Heart left ventricle (tissue), 16 donors: ENCODE measurements around the gene MRPL14. TPM values are rescaled to one million over a fixed set of nuclear protein-coding genes. Genes with fewer than 3 reads are reported as not detected.

Experiments used
- ATAC-seq, 4 donors: fragments of 200-7000 bp; cut with Tn5 transposase; one replicate each; pipeline ENCODE4 v1.9.1; 2020 to 2022; ENCODE audit warnings: moderate library complexity in 4 of 4, mild to moderate bottlenecking in 3 of 4, moderate number of reproducible peaks in 1 of 4
- DNase-seq, 5 donors: peaks; one replicate each; pipeline ENCODE4 v3.0.0-alpha.2; 2020
- H3K27ac ChIP-seq, 12 donors: fragments of 200-600 bp; sonication (generic) in 4 of 12; one replicate each; pipeline versions ENCODE4 v1.5.0 to v1.8.0; 2016 to 2022; ENCODE audit warnings: mild to moderate bottlenecking in 2 of 12
- H3K27me3 ChIP-seq, 9 donors: fragments of 200-600 bp; sonication (generic) in 2 of 9; one replicate each; pipeline versions ENCODE4 v1.5.1 to v1.8.0; 2016 to 2022; ENCODE audit warnings: mild to moderate bottlenecking in 3 of 9
- H3K36me3 ChIP-seq, 9 donors: fragments of 200-600 bp; sonication (generic) in 2 of 9; one replicate each; pipeline versions ENCODE4 v1.5.0 to v1.8.0; 2018 to 2022; ENCODE audit warnings: mild to moderate bottlenecking in 2 of 9
- H3K4me1 ChIP-seq, 12 donors: fragments of 200-600 bp; sonication (generic) in 4 of 12; one replicate each; pipeline versions ENCODE4 v1.5.0 to v1.8.0; 2016 to 2022; ENCODE audit warnings: mild to moderate bottlenecking in 3 of 12
- H3K4me3 ChIP-seq, 12 donors: fragments of 200-600 bp; sonication (generic) in 4 of 12; one replicate each; pipeline versions ENCODE4 v1.5.0 to v1.8.0; 2017 to 2022; ENCODE audit warnings: mild to moderate bottlenecking in 9 of 12, moderate library complexity in 4 of 12
- H3K9me3 ChIP-seq, 12 donors: fragments of 200-600 bp; sonication (generic) in 4 of 12; one replicate each; pipeline versions ENCODE4 v1.5.0 to v1.8.0; 2016 to 2022; ENCODE audit warnings: mild to moderate bottlenecking in 1 of 12
- CTCF ChIP-seq, 12 donors: fragments of 200-600 bp; sonication (generic) in 4 of 12; IDR thresholded peaks; one replicate each; pipeline versions ENCODE4 v1.5.0 to v1.8.0; 2018 to 2022; ENCODE audit warnings: antibody characterized with exemption in 12 of 12, mild to moderate bottlenecking in 5 of 12
- POLR2A ChIP-seq, 2 donors: fragments of 450-650 bp; IDR thresholded peaks; one replicate each; pipeline ENCODE4 v1.6.1; 2017; ENCODE audit warnings: antibody characterized with exemption in 2 of 2, mild to moderate bottlenecking in 2 of 2, moderate library complexity in 2 of 2
- WGBS, 4 donors: extraction: QIAGEN DNeasy Blood & Tissue Kit in 2 of 4; methylation state at CpG; one replicate each; pipeline versions ENCODE4 v1.1.5 to v1.1.7; 2013 to 2018; 5-methylcytosine and 5-hydroxymethylcytosine counted together
- intact Hi-C, 10 donors: fragments of 100-400 bp; cut with DNase I; formaldehyde crosslinking; loops; one replicate each; pipeline versions ENCODE4 v1.11.1 to v1.14.2; 2022
- polyA plus RNA-seq, 2 donors: library from polyadenylated mRNA; stranded (reverse); fragments of 200-250 nt; gene quantifications; one replicate each; pipeline ENCODE4 v1.2.3, GENCODE V29; 2013
- total RNA-seq, 9 donors: library from RNA; depleted of rRNA in 2 of 9; stranded (reverse); fragments of >200 nt in 2 of 9; fragmentation: NEBNext Ultra II Directional in 3 of 9; extraction: Animal tissue kit (Norgen Biotek cat#: 25700) in 3 of 9; gene quantifications; one replicate each; pipeline versions ENCODE4 v1.1.0 to v1.2.4, GENCODE V29; 2016 to 2023
- donor health status: ischemic (EF 13 %, LVEDD 7.1; RV severe dilation, severe dysfunction).
- donor health status: healthy with polysubstance abuse.
- donor health status: DM: no; HTN: yes; CAD: no.
- donor health status: DM: no; HTN: no; CAD: no.
- donor health status: ischemic (EF 25% LVEDD 6.9; RV normal size, moderate dysfunction).
- donor health status: ischemic (EF 25% LVEDD 5.7; RV mildly dilated, moderate dysfunction).
- donor health status: healthy.
- donor health status: DM: yes; HTN: yes; CAD: no.
- donor health status: ischemic (EF 35%, LVEDD 5.7; RV mildly dilated, moderate dysfunction).
- donor health status: nonischemic (EF 11% LVEDD 7.7; RV severe dilation, severe dysfunction).
- donor health status: DM: yes; HTN: yes; CAD: no.
- donor health status: PGD.
- donor health status: ischemic (EF 29% LVEDD 5.4; RV normal size, mild dysfunction).
- donor health status: nonischemic (EF 23%, LVEDD 6.1; RV moderate dilation, normal function).

MRPL14 gene
- total and polyA plus RNA-seq, 11 donors, result 35.3 to 72.9 (median 44.1) TPM

- no peaks in the 10 kb centered on the region for H3K9me3 ChIP-seq
- TF ChIP-seq CTCF (IDR thresholded peaks at IDR 0.05), result no peak
- TF ChIP-seq POLR2A (IDR thresholded peaks at IDR 0.05), result no peak
- ATAC-seq, result no peak
- no peak for DNase-seq
- no peak within 1 kb of the TSS for H3K4me3 ChIP-seq
- H3K4me1 ChIP-seq, result no peaks in the 10 kb centered on the region
- intact Hi-C loops, result loop anchor here in 1 of 10 donors (10.0 kb wide), 1 partner anchor 176 kb away; no protein-coding TSS in a partner anchor
- H3K27ac ChIP-seq, result no peak within 1 kb of the TSS
- H3K36me3 ChIP-seq, result peaks cover 0 to 3% (median 0%) of the 10 kb centered on the region in 9 donors
- peaks cover 0 to 8% (median 0%) of the 10 kb centered on the region in 9 donors for H3K27me3 ChIP-seq
- 84 to 96% (median 92%) methylated on average over 5 of the region's 5 CpGs for WGBS, 4 donors
These were observed 31.5 kb upstream of the MRPL14 start, which contains the start of gene CAPN11 for GRCh38 chr6:44158770-44159228. TSS of gene CAPN11 (plus strand) at chr6:44158820. CDS start at chr6:44158849, 29 bp downstream.

GRCh38 chr6:44157152-44157521 lies 29.9 kb upstream of the MRPL14 start:
- Histone ChIP-seq H3K27ac (no peak overlapping the region), H3K4me3 (no peak overlapping the region), H3K9me3 (no peaks in the 10 kb centered on the region), H3K36me3 (peaks cover 0 to 16% (median 6%) of the 10 kb centered on the region in 9 donors), H3K4me1 (peaks cover 0 to under 1% (median 0%) of the 10 kb centered on the region in 12 donors), H3K27me3 (no peaks in the 10 kb centered on the region)
- WGBS, 4 donors, result 80 to 89% (median 88%) methylated on average over 11 of the region's 11 CpGs
- TF ChIP-seq POLR2A (IDR thresholded peaks at IDR 0.05), result no peak
- TF ChIP-seq CTCF (IDR thresholded peaks at IDR 0.05), result no peak
- ATAC-seq (no peak), DNase-seq (no peak)
- intact Hi-C loops, result loop anchor here in 1 of 10 donors (10.0 kb wide), 1 partner anchor 178 kb away; no protein-coding TSS in a partner anchor

- no peaks in the 10 kb centered on the region for H3K9me3 ChIP-seq
- intact Hi-C loops, result loop anchor here in 1 of 10 donors (10.0 kb wide), 1 partner anchor 178 kb away; no protein-coding TSS in a partner anchor
- peaks cover 0 to 16% (median 6%) of the 10 kb centered on the region in 9 donors for H3K36me3 ChIP-seq
- H3K27ac ChIP-seq, result no peak overlapping the region
- whole genome bisulfite sequencing, 4 donors, result 82 to 91% (median 90%) methylated on average over 9 of the region's 9 CpGs
- H3K27me3 ChIP-seq, result no peaks in the 10 kb centered on the region
- peaks cover 0 to 5% (median 3%) of the 10 kb centered on the region in 12 donors for H3K4me1 ChIP-seq
- no peak overlapping the region for H3K4me3 ChIP-seq
- TF ChIP-seq CTCF (IDR thresholded peaks at IDR 0.05), result no peak
- no peak for TF ChIP-seq POLR2A (IDR thresholded peaks at IDR 0.05)
- ATAC-seq (no peak), DNase-seq (no peak)
These were observed 29.4 kb upstream of the MRPL14 start for GRCh38 chr6:44156494-44157151.

GRCh38 chr6:44154067-44154466 lies 26.8 kb upstream of the MRPL14 start:
- no peak for ATAC-seq
- intact Hi-C loops, result loop anchor here in 4 of 10 donors (2.0 to 10.0 kb wide), 4 partner anchors 57 to 188 kb away; partner anchors contain the start of gene SPATS1 (in 1 of the 4)

More at GRCh38 chr6:44154067-44154466, 26.8 kb upstream of the MRPL14 start:
- H3K4me1 ChIP-seq, result peaks cover 0 to 18% (median 6%) of the 10 kb centered on the region in 12 donors
- TF ChIP-seq POLR2A (IDR thresholded peaks at IDR 0.05) (no peak), CTCF (IDR thresholded peaks at IDR 0.05) (no peak)
- H3K36me3 ChIP-seq, result peaks cover 0 to 26% (median 15%) of the 10 kb centered on the region in 9 donors
- no peak overlapping the region for H3K4me3 ChIP-seq
- no peaks in the 10 kb centered on the region for H3K9me3 ChIP-seq
- WGBS, 4 donors, result 89 to 94% (median 91%) methylated on average over 9 to 12 of the region's 12 CpGs
- H3K27me3 ChIP-seq, result no peaks in the 10 kb centered on the region
- DNase-seq, result no peak
- no peak overlapping the region for H3K27ac ChIP-seq
